DMS53 (cell line): Measurements from ENCODE around the gene KCNT1.

Source experiments
- DNase-seq: peaks from one replicate; lab custom pipeline; 2025; lab: John Stamatoyannopoulos, UW

The KCNT1 gene

DNA sequence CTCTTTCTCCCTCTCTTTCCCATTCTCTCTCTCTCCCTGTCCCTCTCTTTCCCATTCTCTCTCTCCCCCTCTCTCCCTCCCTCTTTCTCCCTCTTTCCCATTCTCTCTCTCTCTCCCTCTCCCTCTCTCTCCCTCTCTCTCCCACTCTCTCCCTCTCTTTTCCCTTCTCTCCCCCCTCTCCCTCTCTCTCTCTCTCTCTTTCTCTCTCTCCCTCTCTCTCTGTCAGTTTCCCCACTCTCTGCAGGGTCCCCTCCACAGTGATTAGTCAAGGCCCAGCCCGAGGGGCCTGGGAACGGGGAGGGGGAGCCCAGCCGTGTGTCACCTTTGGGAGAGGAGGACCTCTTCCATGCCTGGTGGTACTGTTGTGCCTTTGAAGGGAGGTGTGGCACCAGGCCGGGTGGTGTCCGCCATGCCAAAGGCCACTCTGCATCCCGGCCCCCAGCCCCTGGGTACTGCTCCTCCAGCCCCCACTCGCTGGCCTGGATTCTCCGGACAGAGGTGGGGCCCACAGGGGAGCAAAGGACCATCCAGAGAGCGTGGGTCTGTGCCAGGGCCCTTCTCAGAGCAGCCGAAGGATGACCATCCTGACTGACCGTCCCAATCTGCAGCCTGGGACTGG, 25.4 kb downstream of the KCNT1 start:
- no peak for DNase-seq

- no peak for DNase-seq
Observed at GRCh38 chr9:135728436-135729110, 26.6 kb downstream of the KCNT1 start.

- no peak for DNase-seq
Observed at GRCh38 chr9:135729480-135729879, 27.5 kb downstream of the KCNT1 start.

- DNase-seq = no peak
Observed at GRCh38 chr9:135731454-135731853, 29.5 kb downstream of the KCNT1 start.

- DNase-seq = no peak
Observed at GRCh38 chr9:135732569-135733257, 30.7 kb downstream of the KCNT1 start.

GRCh38 chr9:135734616-135735144, 32.7 kb downstream of the KCNT1 start:
- DNase-seq = peak; percentile 29

DNA sequence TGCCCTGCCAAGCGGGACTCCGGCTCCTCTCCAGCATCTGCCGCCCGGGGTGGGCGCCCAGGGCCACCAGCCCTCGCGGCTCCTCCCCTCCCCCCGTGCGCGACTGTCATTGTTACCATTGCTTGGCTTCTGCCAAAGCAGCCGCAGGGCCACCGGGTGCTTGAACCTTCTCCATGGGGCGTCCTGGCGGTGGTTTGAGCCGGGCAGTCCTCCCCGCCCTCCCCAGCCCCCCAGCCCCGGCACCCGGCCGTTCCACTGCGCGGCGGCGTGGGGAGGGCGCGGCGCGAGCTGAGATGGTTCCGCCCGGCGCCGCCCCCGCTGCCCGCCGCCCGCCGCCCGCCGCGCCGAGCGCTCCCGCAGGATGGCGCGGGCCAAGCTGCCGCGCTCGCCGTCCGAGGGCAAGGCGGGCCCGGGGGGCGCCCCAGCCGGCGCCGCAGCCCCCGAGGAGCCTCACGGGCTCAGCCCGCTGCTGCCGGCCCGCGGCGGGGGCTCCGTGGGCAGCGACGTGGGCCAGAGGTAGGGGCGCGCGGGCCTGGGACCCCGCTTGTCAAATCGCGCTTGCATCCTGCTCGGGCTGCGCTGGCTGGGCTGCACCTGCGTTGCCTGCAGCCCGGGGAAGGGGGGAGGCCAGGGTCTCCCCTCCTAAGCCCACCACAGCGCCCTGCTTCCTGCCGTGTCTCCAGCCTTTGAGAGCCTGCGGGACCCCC, 34.4 kb downstream of the KCNT1 start:
- no peak for DNase-seq

DNA sequence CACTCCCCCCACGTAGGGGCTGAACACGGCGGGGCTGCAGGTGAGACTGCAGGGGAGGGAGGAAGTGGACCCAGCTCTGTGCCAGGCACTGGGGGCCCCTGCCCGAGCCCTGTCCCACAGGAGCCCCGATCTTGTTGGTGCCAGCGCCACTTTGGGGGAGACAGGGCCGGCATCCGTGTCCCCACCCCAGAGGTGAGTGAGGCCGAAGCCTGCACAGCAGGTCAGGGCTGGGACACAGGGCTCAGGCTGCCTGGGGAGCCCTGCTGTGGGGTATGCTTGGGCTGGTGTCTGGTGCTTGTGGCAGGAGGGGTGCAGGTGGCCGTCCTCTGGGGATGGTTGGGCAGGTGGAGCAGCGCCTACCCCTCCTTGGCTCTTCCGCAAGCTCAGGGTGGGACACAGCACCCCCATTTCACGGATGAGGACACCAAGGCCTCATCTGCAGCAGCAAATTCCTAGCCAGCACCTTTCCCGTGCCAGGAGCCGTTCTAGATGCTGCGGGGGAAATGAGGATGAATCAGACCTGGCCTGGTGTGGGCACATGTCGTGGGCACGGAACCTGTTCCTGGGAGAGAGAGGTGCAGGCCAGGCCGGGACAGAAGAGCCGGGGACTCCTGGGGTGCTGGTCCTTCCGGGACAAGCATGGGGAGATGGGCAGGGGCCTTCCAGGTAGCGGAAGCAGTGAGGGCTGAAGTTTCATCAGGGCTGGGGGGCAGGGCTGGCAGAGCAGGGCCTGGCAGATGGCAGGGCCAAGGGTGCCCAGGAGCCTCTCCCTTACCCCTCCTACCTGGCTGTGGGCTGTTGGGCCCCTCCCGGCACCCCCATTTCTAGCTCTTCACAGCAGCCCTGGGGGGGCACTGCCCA, 35.2 kb downstream of the KCNT1 start:
- DNase-seq = no peak

DNA sequence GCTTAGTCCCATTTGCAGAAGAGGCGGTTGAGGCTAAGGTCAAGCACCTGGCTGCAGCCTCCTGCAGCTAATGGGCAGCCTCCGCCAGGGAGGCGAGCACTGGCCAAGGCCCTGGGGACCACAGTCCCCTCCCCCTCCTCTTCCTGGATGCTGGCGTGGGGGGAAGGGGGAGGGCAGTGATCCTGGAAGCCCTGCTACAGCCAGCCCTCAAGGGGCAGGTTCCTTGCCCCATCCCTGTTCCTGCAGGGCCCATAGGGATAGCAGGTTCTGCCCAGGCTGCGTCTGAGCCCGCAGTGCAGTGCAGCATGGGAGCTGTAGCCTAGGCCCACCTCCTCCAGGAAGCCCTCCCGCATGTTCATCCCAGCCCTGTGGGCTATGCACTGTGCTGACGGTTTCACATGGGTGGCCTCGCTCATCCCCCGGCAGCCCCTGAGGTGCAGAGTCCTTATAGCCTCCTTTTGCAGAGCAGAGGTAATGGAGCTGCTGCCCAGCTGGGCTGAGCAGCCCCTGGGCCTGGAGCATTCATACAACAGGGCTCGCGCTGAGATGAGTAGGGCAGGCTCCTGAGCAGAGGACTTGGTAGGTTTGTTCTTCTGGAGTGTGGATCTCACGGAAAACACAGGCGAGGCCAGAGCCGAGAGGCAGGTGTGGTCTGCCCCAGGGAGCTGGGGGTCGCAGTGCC, 36.0 kb downstream of the KCNT1 start:
- peak; percentile 15 for DNase-seq

DNA sequence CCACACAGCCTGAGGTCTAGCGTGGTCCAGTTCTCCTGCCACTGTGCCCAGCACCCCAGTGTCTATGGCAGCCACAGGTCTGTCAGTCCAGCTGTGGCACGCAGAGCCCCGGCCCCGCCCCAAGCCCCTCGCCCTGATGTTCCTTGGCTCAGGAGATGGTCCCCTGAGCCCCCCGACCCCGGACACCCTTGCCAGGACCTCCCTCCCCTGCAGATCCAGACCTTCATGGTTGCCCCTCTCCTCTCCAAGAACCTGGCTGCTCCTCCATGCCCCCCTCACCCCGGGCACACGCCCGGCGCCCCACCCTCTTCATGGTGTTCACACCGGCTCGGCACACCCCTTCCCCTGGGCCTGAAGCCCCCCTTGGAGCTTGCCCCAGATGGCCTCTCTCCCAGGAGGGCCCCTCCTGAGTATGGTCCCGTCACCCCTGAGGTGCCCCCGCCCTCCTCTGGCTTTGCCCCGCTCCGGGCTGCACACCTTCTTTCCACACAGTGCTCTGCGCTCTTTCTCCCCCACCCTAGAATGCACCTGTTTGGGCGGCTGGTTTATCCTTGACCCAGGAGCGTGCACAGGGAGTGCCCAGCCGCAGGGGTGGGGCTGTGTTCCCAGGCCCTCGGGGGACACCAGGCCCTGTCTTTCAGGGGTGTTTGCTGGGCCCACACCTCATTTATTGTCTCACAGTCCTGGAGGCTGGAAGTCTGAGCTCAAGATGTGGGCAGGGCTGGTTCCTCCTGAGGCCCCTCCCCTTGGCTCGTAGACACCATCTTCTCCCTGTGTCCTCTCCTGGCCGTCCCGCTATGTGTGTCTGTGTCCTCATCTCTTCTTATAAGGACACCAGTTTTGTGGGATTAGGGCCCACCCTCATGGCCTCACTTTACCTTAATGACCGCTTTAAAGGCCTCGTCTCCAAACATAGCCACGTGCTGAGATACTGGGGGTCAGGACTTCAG, 37.6 kb downstream of the KCNT1 start:
- DNase-seq = no peak

- DNase-seq = peak; percentile 53
Observed at GRCh38 chr9:135741276-135742219, 39.6 kb downstream of the KCNT1 start.

GRCh38 chr9:135743021-135743420, 41.0 kb downstream of the KCNT1 start:
- no peak for DNase-seq

GRCh38 chr9:135743546-135744332, 41.8 kb downstream of the KCNT1 start:
- no peak for DNase-seq

DNA sequence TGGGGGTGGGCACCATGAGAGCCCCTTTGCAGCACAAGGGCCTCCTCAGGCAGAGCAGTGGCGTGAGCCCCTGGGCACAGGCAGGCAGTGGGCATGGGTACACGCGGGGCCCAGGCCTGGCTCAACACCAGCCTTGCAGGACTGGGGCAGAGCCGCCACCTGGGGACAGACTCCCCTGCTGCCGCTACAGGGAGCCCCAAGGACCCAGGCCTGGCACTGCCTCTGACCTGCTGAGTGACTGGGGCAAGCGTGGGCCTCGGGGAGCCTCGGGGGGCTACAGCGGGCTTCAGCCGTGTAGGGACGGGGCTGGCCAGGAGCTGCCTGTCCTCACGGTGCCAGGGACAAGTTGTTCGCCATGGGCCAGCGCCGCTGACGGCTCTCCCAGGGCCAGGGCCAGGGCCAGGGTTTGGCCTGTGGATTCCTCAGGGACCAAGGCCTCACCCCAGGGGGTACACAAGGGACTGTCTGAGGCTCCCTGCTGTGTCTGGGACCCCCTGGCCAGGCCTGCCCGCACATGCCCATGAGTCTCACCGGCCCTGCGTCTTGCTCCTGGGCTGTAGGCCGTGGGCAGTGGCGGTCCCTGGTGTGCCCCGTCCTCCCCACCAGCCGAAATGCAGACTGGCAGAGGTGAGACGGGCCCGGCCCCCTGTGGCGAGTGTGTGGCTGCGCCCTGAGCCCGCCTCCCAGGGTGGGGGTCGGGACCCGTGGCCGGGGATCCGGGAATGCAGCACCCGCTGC, 42.5 kb downstream of the KCNT1 start:
- DNase-seq = no peak

DNA sequence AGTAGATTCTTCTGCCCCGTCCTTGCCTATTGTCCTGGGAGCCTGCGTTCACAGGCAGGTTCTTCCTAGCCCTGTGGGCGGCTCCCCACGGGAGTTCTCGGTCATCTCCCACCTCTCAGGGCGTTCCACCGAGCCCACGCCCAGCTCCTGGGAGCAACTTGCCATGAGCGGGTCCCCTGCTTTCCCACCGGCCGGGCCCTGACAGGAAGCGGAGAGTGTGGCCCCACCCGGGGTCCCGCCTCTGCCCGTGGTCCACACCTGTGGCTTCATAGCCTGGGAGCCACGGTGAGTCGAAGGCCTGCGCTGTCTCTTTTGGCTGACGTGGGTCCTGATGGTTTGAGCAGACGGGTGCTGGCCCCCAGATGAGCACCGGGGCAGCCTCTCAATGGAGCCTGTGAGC, 43.2 kb downstream of the KCNT1 start:
- no peak for DNase-seq

DNA sequence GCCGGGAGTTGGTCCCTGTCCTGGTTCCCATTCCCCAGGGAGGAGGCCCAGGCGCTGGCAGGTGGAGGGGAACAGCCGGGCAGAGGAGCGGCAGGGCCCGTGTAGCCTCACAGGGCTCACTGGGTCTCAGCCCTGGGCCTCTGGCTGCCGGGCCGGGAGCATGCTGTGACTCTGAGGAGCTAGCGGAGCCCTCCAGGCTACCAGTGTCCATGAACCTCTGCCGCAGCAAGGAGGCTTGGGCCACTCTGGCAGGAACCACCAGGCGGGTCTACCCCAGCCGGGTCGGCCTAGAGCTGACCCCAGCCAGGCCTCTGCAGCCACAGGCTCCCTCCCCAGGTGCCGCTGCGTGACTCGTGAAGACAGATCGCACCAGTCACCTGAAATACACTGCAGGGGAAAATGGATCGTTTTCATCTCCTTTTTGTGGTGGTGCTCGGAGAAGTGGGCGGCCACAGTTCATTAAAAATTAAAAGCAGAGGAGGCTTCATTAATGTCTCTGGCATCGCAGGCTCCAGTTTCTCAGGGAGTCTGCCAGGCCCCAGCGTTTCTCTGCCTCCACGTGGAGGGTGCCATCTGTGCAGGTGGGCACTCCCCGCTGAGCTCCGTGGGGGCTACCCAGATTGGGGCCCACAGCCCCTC, 43.8 kb downstream of the KCNT1 start:
- no peak for DNase-seq

GRCh38 chr9:135746565-135746964, 44.6 kb downstream of the KCNT1 start:
- DNase-seq = no peak
